OCI-LY1 (cell line): ENCODE data around the gene SHMT1.

Experiments used
- EZH2 ChIP-seq: fragments of 200-600 bp; sonication (generic), shearing (Covaris generic); IDR thresholded peaks from 2 replicates; pipeline ENCODE4 v1.8.0; 2017; ENCODE audit warnings: borderline replicate concordance, mixed run types, mild to moderate bottlenecking, antibody characterized with exemption, low read length, moderate library complexity, mixed read lengths
- TF ChIP-seq, protein P1 (sequence below): fragments of 200-600 bp; sonication (generic), shearing (Covaris generic); IDR thresholded peaks from 2 replicates; pipeline ENCODE4 v1.5.1; 2017; ENCODE audit warnings: mild to moderate bottlenecking, antibody characterized with exemption, low read length, moderate library complexity, mixed read lengths

DNA sequence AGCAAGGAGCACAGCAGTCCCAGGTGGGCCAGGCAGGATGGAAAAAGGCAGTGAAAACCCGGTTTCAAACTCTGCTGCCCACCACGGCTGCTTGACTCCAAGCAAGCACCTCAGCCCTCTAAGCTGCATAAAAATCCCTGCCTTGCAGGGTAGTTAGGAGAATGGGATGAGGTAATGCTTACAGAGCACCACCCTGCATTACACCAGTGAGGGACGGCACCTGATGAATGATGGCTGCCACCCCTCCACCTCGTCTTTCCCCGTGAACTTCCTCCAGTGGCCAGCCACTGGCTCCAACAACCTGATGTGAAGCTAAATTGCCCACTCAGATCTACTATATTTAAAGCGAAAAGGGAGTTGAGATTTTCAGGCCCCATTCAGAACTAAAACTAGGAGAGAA, 81.6 kb downstream of the SHMT1 start:
- TF ChIP-seq, protein P1, sequence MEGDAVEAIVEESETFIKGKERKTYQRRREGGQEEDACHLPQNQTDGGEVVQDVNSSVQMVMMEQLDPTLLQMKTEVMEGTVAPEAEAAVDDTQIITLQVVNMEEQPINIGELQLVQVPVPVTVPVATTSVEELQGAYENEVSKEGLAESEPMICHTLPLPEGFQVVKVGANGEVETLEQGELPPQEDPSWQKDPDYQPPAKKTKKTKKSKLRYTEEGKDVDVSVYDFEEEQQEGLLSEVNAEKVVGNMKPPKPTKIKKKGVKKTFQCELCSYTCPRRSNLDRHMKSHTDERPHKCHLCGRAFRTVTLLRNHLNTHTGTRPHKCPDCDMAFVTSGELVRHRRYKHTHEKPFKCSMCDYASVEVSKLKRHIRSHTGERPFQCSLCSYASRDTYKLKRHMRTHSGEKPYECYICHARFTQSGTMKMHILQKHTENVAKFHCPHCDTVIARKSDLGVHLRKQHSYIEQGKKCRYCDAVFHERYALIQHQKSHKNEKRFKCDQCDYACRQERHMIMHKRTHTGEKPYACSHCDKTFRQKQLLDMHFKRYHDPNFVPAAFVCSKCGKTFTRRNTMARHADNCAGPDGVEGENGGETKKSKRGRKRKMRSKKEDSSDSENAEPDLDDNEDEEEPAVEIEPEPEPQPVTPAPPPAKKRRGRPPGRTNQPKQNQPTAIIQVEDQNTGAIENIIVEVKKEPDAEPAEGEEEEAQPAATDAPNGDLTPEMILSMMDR: no peak
- no peak for TF ChIP-seq EZH2
